Lower leg skin (tissue), 4 donors: ENCODE measurements around the gene PHF13. TPM values are rescaled to one million over a fixed set of nuclear protein-coding genes. Genes with fewer than 3 reads are reported as not detected.
"Not testable (repeated sequence)": the region's sequence is repeated elsewhere in the genome, so short reads cannot be mapped to it uniquely, and the experiment has no call there.

Source experiments
- DNase-seq, 2 donors: peaks; one replicate each; pipeline ENCODE4 v3.0.0-alpha.2; 2019; ENCODE audit warnings: low spot score in 2 of 2
- H3K4me3 ChIP-seq: fragments of 200-600 bp; sonication (generic); 2 replicates; pipeline ENCODE4 v1.5.1; 2017; ENCODE audit warnings: mild to moderate bottlenecking, low read depth; ENCODE audit not compliant: poor library complexity, severe bottlenecking
- POLR2A ChIP-seq, 2 donors: fragments of 450-650 bp; IDR thresholded peaks; one replicate each; pipeline ENCODE4 v1.6.1; 2016 to 2017; ENCODE audit warnings: antibody characterized with exemption in 2 of 2, mild to moderate bottlenecking in 1 of 2, moderate library complexity in 1 of 2
- WGBS, 2 donors: methylation state at CpG; one replicate each; pipeline ENCODE4 v1.1.5; 2018; 5-methylcytosine and 5-hydroxymethylcytosine counted together
- intact Hi-C: fragments of 100-400 bp; cut with DNase I; formaldehyde crosslinking; loops from one replicate; pipeline ENCODE4 v1.15.0; 2023; ENCODE audit warnings: low total_unique reads
- total RNA-seq, 4 donors: library from RNA; depleted of rRNA; stranded (reverse); fragments of >200 nt; gene quantifications; one replicate each; pipeline ENCODE4 v1.1.0, GENCODE V29; 2016
- TF ChIP-seq, protein P1 (sequence below), 3 donors: fragments of 450-650 bp; IDR thresholded peaks; one replicate each; pipeline ENCODE4 v1.5.1; 2016; ENCODE audit warnings: antibody characterized with exemption in 3 of 3, mild to moderate bottlenecking in 3 of 3, moderate library complexity in 2 of 3

The PHF13 gene
- total RNA-seq, 4 donors from 2014 or later: 18.4 to 26.7 (median 21.1) TPM

DNA sequence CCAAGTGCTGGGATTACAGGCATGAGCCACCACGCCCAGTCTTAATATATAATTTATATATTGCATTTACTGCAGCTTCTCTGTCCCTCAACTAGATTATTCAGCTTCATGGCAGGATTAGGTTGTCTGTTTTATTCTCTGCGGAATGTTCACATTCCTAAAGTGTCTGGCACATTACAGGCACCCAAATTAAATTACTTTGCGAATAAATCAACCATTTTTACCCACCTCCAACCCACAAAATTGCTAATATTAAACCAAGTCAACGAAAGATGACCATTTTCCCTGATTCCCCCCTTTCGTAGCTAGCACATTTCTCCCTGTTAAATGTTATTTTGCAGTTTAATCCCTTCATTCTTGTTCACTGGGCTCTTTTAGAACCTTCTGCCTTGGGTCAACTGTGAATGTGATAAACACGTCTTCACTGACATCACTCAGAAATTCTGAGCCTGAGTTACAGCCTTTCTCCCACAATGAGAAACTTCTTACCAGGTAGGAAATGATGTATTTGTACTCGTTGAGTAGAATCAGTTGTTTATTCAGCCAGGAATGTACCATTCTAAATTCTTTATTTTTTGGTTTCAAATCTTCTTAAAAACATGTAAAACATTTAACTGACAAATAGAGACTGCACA is 47.0 kb downstream of the PHF13 start:
- intact Hi-C loops: loop anchor here (5.0 kb wide), 1 partner anchor 553 kb away; no protein-coding TSS in a partner anchor
- DNase-seq: no peak
- TF ChIP-seq POLR2A (IDR thresholded peaks at IDR 0.05): no peak
- TF ChIP-seq, protein P1, sequence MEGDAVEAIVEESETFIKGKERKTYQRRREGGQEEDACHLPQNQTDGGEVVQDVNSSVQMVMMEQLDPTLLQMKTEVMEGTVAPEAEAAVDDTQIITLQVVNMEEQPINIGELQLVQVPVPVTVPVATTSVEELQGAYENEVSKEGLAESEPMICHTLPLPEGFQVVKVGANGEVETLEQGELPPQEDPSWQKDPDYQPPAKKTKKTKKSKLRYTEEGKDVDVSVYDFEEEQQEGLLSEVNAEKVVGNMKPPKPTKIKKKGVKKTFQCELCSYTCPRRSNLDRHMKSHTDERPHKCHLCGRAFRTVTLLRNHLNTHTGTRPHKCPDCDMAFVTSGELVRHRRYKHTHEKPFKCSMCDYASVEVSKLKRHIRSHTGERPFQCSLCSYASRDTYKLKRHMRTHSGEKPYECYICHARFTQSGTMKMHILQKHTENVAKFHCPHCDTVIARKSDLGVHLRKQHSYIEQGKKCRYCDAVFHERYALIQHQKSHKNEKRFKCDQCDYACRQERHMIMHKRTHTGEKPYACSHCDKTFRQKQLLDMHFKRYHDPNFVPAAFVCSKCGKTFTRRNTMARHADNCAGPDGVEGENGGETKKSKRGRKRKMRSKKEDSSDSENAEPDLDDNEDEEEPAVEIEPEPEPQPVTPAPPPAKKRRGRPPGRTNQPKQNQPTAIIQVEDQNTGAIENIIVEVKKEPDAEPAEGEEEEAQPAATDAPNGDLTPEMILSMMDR (IDR thresholded peaks at IDR 0.05): no peak
- no peak overlapping the region for H3K4me3 ChIP-seq
- 88 to 89% methylated on average over 7 of the region's 7 CpGs for WGBS, 2 donors

DNA sequence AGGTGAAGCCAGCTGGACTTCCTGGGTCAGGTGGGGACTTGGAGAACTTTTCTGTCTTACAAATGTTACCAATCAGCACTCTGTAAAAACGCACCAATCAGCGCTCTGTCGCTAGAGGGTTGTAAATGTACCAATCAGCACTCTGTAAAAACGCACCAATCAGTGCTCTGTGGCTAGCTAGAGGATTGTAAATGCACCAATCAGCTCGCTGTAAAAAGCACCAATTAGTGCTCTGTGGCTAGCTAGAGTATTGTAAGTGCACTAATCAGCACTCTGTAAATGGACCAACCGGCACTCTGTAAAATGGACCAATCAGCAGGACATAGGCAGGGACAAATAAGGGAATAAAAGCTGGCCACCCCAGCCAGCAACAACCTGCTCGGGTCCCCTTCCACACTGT is 48.9 kb downstream of the PHF13 start:
- not testable (repeated sequence) for H3K4me3 ChIP-seq, DNase-seq
- intact Hi-C loops: loop anchor here (5.0 kb wide), 1 partner anchor 555 kb away; no protein-coding TSS in a partner anchor
- WGBS, 2 donors: 94 to 98% methylated on average over 7 of the region's 7 CpGs

DNA sequence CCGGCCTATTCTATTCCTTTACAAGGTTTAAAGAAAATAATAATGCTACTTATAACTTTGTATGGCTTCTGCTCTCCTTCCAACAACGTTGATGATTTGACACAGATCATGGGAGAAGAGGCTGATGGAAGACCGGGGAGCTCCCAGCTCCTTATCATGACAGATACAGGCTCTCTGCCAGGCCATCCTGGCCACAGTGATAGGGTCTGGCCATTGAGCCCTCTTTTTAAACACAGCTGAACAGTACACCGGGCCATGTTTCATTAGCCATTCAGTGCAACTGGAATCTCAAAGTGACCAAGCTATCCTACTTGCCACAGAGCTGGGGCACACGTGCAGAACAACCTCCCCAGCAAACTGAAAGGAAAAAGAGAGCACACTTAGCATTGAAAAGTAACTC is 53.2 kb downstream of the PHF13 start:
- TF ChIP-seq, protein P1 (IDR thresholded peaks at IDR 0.05): no peak
- no peak for TF ChIP-seq POLR2A (IDR thresholded peaks at IDR 0.05)
- no peak for DNase-seq
- H3K4me3 ChIP-seq: no peak overlapping the region
- 87 to 94% methylated on average over 5 of the region's 5 CpGs for WGBS, 2 donors
- intact Hi-C loops: no loop called here

DNA sequence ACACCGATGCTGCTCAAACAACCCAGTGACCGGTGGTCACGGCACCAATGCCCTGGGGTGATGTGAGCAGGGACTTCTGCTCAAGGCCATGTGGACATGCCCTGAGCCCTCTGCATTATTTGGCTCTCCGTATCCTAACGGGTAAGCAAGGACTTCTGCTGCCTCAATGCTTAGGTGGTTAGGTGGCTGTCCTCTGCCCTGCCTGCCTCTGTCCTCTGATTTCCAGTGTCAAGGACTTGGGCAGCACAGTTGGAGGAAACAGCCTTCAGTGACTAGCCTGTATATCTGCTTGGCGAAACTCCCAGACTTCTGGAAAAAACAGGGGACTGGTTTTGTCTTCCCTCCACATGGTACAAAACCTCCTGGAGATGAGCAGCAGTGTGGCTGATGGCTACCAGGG is 53.6 kb downstream of the PHF13 start:
- intact Hi-C loops: no loop called here
- DNase-seq: no peak
- H3K4me3 ChIP-seq: no peak overlapping the region
- TF ChIP-seq, protein P1 (IDR thresholded peaks at IDR 0.05): no peak
- TF ChIP-seq POLR2A (IDR thresholded peaks at IDR 0.05): no peak
- 91 to 97% methylated on average over 6 of the region's 6 CpGs for WGBS, 2 donors

DNA sequence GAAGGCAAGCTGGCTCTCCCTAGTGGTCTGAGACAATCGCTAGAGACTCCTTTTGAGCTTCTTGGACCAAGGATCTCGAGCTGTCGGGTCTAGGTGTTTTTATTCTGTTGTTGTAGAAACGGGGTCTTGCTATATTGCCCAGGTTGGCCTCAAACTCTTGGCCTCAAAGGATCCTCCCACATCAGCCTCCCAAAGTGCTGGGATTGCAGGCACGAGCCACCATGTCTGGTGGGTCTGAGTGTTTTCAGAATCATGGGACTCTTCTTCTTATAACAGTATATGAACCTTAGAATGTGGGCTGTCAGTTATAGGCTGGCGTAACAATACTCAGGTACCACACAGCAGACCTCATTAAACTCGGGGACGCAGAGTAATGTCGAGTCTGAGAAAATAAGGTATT is 55.0 kb downstream of the PHF13 start:
- DNase-seq: no peak
- intact Hi-C loops: no loop called here
- 93 to 95% methylated on average over 9 of the region's 9 CpGs for WGBS, 2 donors
- TF ChIP-seq POLR2A (IDR thresholded peaks at IDR 0.05): no peak
- TF ChIP-seq, protein P1 (IDR thresholded peaks at IDR 0.05): no peak
- no peak overlapping the region for H3K4me3 ChIP-seq

DNA sequence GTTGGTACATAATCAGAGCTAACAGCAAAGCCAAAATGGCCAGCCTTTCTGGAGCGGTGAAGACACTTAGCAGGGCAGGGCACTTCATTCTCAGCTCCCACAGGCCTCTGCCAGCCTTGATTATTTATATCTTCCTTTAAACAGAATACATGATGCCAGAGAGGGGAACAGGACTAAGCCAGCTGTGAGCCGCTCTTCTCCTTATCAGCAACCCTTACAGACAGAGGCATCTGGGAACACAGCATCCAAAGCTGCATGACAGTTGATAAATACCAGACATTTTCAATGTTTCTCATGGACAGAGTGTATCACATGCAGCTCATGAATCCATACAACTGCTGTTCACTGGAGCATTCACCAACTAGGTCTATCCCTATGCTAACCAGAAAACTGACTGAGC is 59.0 kb downstream of the PHF13 start:
- TF ChIP-seq, protein P1 (IDR thresholded peaks at IDR 0.05): no peak
- TF ChIP-seq POLR2A (IDR thresholded peaks at IDR 0.05): no peak
- no peak overlapping the region for H3K4me3 ChIP-seq
- intact Hi-C loops: no loop called here
- 82 to 91% methylated on average over 2 of the region's 2 CpGs for WGBS, 2 donors
- no peak for DNase-seq

Other genes starting within 250 kb of the PHF13 start
- 10 to 100 TPM; 21.1 to 27.7 (median 24.6) TPM for gene ACOT7, start 220.0 kb upstream of the PHF13 start, total RNA-seq
- 10 to 100 TPM; 15.4 to 47.7 (median 35.8) TPM for gene HES2, start 193.8 kb upstream of the PHF13 start, total RNA-seq
- gene ESPN, start 189.0 kb upstream of the PHF13 start, total RNA-seq: 10 to 100 TPM; 27.5 to 64.3 (median 30.3) TPM
- gene TNFRSF25, start 147.6 kb upstream of the PHF13 start, total RNA-seq: 100 to 1,000 TPM in 1 of 4 donors, 10 to 100 TPM in 3; 53.7 to 168 (median 75.7) TPM
- 100 to 1,000 TPM in 2 of 4 donors, 10 to 100 TPM in 2; 72.5 to 170 (median 99.8) TPM for gene PLEKHG5, start 122.1 kb upstream of the PHF13 start, total RNA-seq
- 10 to 100 TPM; 13.1 to 35.9 (median 23.3) TPM for gene NOL9, start 59.2 kb upstream of the PHF13 start, total RNA-seq
- under 1 TPM in 2 of 4 donors, not detected in 2; 0.27 to 0.39 TPM for gene TAS1R1, start 58.4 kb upstream of the PHF13 start, total RNA-seq
- gene ZBTB48, start 33.7 kb upstream of the PHF13 start, total RNA-seq: 10 to 100 TPM; 31.6 to 40.4 (median 34.8) TPM
- gene KLHL21, start 10.9 kb upstream of the PHF13 start, total RNA-seq: 100 to 1,000 TPM in 3 of 4 donors, 10 to 100 TPM in 1; 89.6 to 147 (median 130) TPM
- gene THAP3, start 11.1 kb downstream of the PHF13 start, total RNA-seq: 10 to 100 TPM; 20.1 to 26.9 (median 23.4) TPM
- 10 to 100 TPM; 22.1 to 37.1 (median 27.3) TPM for gene DNAJC11, start 88.1 kb downstream of the PHF13 start, total RNA-seq
- gene CAMTA1, start 171.7 kb downstream of the PHF13 start, total RNA-seq: 10 to 100 TPM; 24.4 to 52.3 (median 32.9) TPM